Prostate gland (tissue), 2 donors: Measurements from ENCODE around the gene RASA1.

Experiments used
- CTCF ChIP-seq, 4 experiments: fragments of 200-600 bp in 2 of 4; fragments of 450-650 bp in 2 of 4; sonication (generic) in 2 of 4; IDR thresholded peaks; 1 replicate in 3 of 4; 2 replicates in 1 of 4; pipeline ENCODE4 v1.5.1; 2016 to 2019; ENCODE audit warnings: antibody characterized with exemption in 4 of 4, mild to moderate bottlenecking in 2 of 4, moderate library complexity in 2 of 4
- POLR2A ChIP-seq: fragments of 450-650 bp; IDR thresholded peaks from one replicate; pipeline ENCODE4 v1.6.1; 2016; ENCODE audit warnings: antibody characterized with exemption, mild to moderate bottlenecking

GRCh38 chr5:87268970-87269377, 1.3 kb downstream of the RASA1 start:
- TF ChIP-seq CTCF (IDR thresholded peaks at IDR 0.05) (no peak), POLR2A (no peak)
